Astrocyte (in vitro differentiated cells and primary cell): Measurements from ENCODE around the gene CD300LD.

ENCODE experiments used
- EZH2 ChIP-seq: IDR thresholded peaks from 2 replicates; pipeline ENCODE4 v1.6.1; 2012; ENCODE audit warnings: mild to moderate bottlenecking, low read length, inconsistent platforms; ENCODE audit not compliant: insufficient read depth
- TF ChIP-seq, protein P1 (sequence below): IDR thresholded peaks from 2 replicates; pipeline ENCODE4 v1.5.1; 2011; ENCODE audit warnings: low read depth, mild to moderate bottlenecking, inconsistent platforms, low read length, moderate library complexity; ENCODE audit not compliant: insufficient read depth

DNA sequence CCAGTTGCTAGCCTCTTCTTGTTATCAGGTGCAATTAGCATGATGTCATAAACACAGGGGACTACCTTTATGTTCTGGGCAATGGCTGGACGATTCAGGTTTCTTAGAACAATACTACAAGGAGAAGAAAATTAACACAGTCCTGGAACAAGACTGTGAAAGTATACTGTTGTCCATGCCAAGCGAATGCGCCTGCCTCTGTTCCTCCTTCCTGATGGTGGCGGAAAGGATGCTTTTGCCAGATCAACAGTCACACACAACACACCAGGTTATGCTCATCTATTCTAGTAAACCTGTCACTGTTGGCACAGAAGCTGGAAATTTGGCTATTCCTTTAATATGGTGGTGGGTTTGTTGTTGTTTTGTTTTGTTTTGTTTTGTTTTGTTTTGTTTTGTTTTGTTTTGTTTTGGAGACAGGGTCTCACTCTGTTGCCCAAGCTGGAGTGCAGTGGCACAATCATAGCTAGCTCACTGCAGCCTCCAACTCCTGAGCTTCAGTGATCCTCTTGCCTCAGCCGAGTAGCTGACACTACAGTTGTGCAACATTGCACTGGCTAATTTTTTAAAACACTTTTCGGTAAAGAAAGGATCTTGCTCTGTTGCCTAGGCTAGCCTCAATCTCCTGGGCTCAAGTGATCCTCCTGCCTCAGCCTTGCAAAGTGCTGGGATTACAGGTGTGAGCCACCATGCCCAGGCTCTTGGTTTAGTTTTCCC is 3.1 kb upstream of the CD300LD start:
- TF ChIP-seq, protein P1, sequence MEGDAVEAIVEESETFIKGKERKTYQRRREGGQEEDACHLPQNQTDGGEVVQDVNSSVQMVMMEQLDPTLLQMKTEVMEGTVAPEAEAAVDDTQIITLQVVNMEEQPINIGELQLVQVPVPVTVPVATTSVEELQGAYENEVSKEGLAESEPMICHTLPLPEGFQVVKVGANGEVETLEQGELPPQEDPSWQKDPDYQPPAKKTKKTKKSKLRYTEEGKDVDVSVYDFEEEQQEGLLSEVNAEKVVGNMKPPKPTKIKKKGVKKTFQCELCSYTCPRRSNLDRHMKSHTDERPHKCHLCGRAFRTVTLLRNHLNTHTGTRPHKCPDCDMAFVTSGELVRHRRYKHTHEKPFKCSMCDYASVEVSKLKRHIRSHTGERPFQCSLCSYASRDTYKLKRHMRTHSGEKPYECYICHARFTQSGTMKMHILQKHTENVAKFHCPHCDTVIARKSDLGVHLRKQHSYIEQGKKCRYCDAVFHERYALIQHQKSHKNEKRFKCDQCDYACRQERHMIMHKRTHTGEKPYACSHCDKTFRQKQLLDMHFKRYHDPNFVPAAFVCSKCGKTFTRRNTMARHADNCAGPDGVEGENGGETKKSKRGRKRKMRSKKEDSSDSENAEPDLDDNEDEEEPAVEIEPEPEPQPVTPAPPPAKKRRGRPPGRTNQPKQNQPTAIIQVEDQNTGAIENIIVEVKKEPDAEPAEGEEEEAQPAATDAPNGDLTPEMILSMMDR, result no peak
- no peak for TF ChIP-seq EZH2
